CD4-positive, alpha-beta T cell treated with Interleukin-6 at 100 ng/mL for 8 hours (primary cell): ENCODE measurements around the gene DPP9.
"Not testable (repeated sequence)": the region's sequence is repeated elsewhere in the genome, so short reads cannot be mapped to it uniquely, and the experiment has no call there.

Experiments used
- DNase-seq: peaks from one replicate; pipeline ENCODE4 v3.0.0-alpha.2; 2020; ENCODE audit warnings: mixed read lengths, low spot score

The DPP9 gene

GRCh38 chr19:4687396-4687795 is 36.2 kb downstream of the DPP9 start:
- no peak for DNase-seq

GRCh38 chr19:4686700-4687099 is 36.9 kb downstream of the DPP9 start:
- DNase-seq, result no peak

- DNase-seq, result no peak
These were observed 39.1 kb downstream of the DPP9 start for GRCh38 chr19:4684312-4685095.

GRCh38 chr19:4682417-4683200 is 41.0 kb downstream of the DPP9 start:
- DNase-seq, result no peak

- DNase-seq, result not testable (repeated sequence)
These were observed 43.6 kb downstream of the DPP9 start for GRCh38 chr19:4680021-4680420.

- no peak for DNase-seq
These were observed 44.5 kb downstream of the DPP9 start for GRCh38 chr19:4678881-4679790.

- no peak for DNase-seq
These were observed 46.5 kb downstream of the DPP9 start for GRCh38 chr19:4676955-4677731.

GRCh38 chr19:4675346-4675745 is 48.3 kb downstream of the DPP9 start:
- DNase-seq, result no peak

GRCh38 chr19:4673726-4674125 is 49.9 kb downstream of the DPP9 start:
- DNase-seq, result no peak

GRCh38 chr19:4673216-4673615 is 50.4 kb downstream of the DPP9 start:
- no peak for DNase-seq

GRCh38 chr19:4671185-4671851 is 52.3 kb downstream of the DPP9 start:
- no peak for DNase-seq

- peak; percentile 91 for DNase-seq
These were observed 53.7 kb downstream of the DPP9 start, which contains the start of gene MYDGF for GRCh38 chr19:4669723-4670480. Gene MYDGF (minus strand): TSS chr19:4670342. CDS start chr19:4670334, 8 bp downstream.

- DNase-seq, result no peak
These were observed 59.0 kb downstream of the DPP9 start for GRCh38 chr19:4664642-4665041.

GRCh38 chr19:4662812-4663211 is 60.8 kb downstream of the DPP9 start:
- DNase-seq, result no peak

- no peak for DNase-seq
These were observed 61.5 kb downstream of the DPP9 start for GRCh38 chr19:4662020-4662695.

- no peak for DNase-seq
These were observed 62.6 kb downstream of the DPP9 start for GRCh38 chr19:4660993-4661392.

GRCh38 chr19:4660181-4660791 is 63.4 kb downstream of the DPP9 start:
- DNase-seq, result no peak

- no peak for DNase-seq
These were observed 65.8 kb downstream of the DPP9 start for GRCh38 chr19:4657835-4658234.

GRCh38 chr19:4657262-4657661 is 66.4 kb downstream of the DPP9 start:
- no peak for DNase-seq
